ENCODE measurements around the gene CABLES1.
"Not testable (repeated sequence)": the region's sequence is repeated elsewhere in the genome, so short reads cannot be mapped to it uniquely, and the experiment has no call there.

CABLES1 gene

GRCh38 chr18:23142251-23142929, 7.1 kb downstream of the CABLES1 start:
- DNase-seq (ENCODE audit: low read depth), result no peak

GRCh38 chr18:23143016-23143814, 7.9 kb downstream of the CABLES1 start:
- DNase-seq (ENCODE audit: low read depth), result no peak

GRCh38 chr18:23143815-23144261, 8.6 kb downstream of the CABLES1 start:
- DNase-seq (ENCODE audit: low read depth), result no peak

GRCh38 chr18:23144640-23145039, 9.4 kb downstream of the CABLES1 start:
- no peak for DNase-seq (ENCODE audit: low read depth)

- no peak for DNase-seq (ENCODE audit: low read depth)
Observed at GRCh38 chr18:23145621-23146020, 10.3 kb downstream of the CABLES1 start.

GRCh38 chr18:23146861-23147469, 11.7 kb downstream of the CABLES1 start:
- DNase-seq (ENCODE audit: low read depth), result no peak

GRCh38 chr18:23148382-23148781, 13.1 kb downstream of the CABLES1 start:
- DNase-seq (ENCODE audit: low read depth), result no peak

GRCh38 chr18:23149570-23149969, 14.3 kb downstream of the CABLES1 start:
- DNase-seq (ENCODE audit: low read depth), result no peak

- DNase-seq (ENCODE audit: low read depth), result no peak
Observed at GRCh38 chr18:23151414-23152099, 16.3 kb downstream of the CABLES1 start.

- no peak for DNase-seq (ENCODE audit: low read depth)
Observed at GRCh38 chr18:23154030-23154429, 18.7 kb downstream of the CABLES1 start.

GRCh38 chr18:23154823-23155500, 19.7 kb downstream of the CABLES1 start:
- no peak for DNase-seq (ENCODE audit: low read depth)

- DNase-seq (ENCODE audit: low read depth), result no peak
Observed at GRCh38 chr18:23155537-23155936, 20.3 kb downstream of the CABLES1 start.

- DNase-seq (ENCODE audit: low read depth), result no peak
Observed at GRCh38 chr18:23156134-23156533, 20.8 kb downstream of the CABLES1 start.

- DNase-seq (ENCODE audit: low read depth), result no peak
Observed at GRCh38 chr18:23158058-23158457, 22.8 kb downstream of the CABLES1 start.

- DNase-seq (ENCODE audit: low read depth), result not testable (repeated sequence)
Observed at GRCh38 chr18:23158884-23159283, 23.6 kb downstream of the CABLES1 start.

GRCh38 chr18:23159344-23159743, 24.1 kb downstream of the CABLES1 start:
- DNase-seq (ENCODE audit: low read depth), result no peak

- no peak for DNase-seq (ENCODE audit: low read depth)
Observed at GRCh38 chr18:23162473-23162872, 27.2 kb downstream of the CABLES1 start.

- DNase-seq (ENCODE audit: low read depth), result no peak
Observed at GRCh38 chr18:23163786-23164533, 28.7 kb downstream of the CABLES1 start.

GRCh38 chr18:23165271-23166068, 30.2 kb downstream of the CABLES1 start:
- no peak for DNase-seq (ENCODE audit: low read depth)

- DNase-seq (ENCODE audit: low read depth), result no peak
Observed at GRCh38 chr18:23166891-23167541, 31.7 kb downstream of the CABLES1 start.
